Natural killer cell (primary cell): ENCODE data around the gene CRAMP1. TPM values are rescaled to one million over a fixed set of nuclear protein-coding genes. Genes with fewer than 3 reads are reported as not detected.

Experiments
- ATAC-seq, 3 donors: fragments of 150-1000 bp in 2 of 3; fragments of 200-7000 bp in 1 of 3; cut with Tn5 transposase; 1 replicate in 1 of 3; 2 replicates in 2 of 3; pipeline ENCODE4 v1.10.0; 2021; ENCODE audit warnings: mild to moderate bottlenecking in 2 of 3, moderate library complexity in 2 of 3
- DNase-seq, 2 donors: peaks; one replicate each; pipeline versions ENCODE4 v3.0.0 to v3.0.0-alpha.2; 2013 to 2021; ENCODE audit warnings: mixed read lengths in 1 of 2
- H3K27ac ChIP-seq: one replicate; pipeline ENCODE4 v1.5.1; 2013; ENCODE audit warnings: mild to moderate bottlenecking, low read length
- H3K27me3 ChIP-seq: one replicate; pipeline ENCODE4 v1.6.1; 2013; ENCODE audit warnings: low read length; ENCODE audit not compliant: control insufficient read depth, insufficient read depth
- H3K36me3 ChIP-seq: one replicate; pipeline ENCODE4 v1.6.1; 2013; ENCODE audit warnings: low read length; ENCODE audit not compliant: control insufficient read depth, insufficient read depth
- H3K4me1 ChIP-seq: one replicate; pipeline ENCODE4 v1.6.1; 2013; ENCODE audit warnings: low read length; ENCODE audit not compliant: control insufficient read depth, insufficient read depth
- H3K4me3 ChIP-seq: one replicate; pipeline ENCODE4 v1.5.1; 2013; ENCODE audit warnings: low read length
- H3K9me3 ChIP-seq: one replicate; pipeline ENCODE4 v1.6.1; 2013; ENCODE audit warnings: low read length; ENCODE audit not compliant: control insufficient read depth, insufficient read depth
- H3K27ac Mint-ChIP-seq, 2 donors: one replicate each; pipeline ENCODE4 v1.8.0; 2022; ENCODE audit warnings: mild to moderate bottlenecking in 2 of 2, mixed read lengths in 2 of 2, moderate library complexity in 1 of 2
- H3K27me3 Mint-ChIP-seq, 2 donors: one replicate each; pipeline ENCODE4 v1.8.0; 2022; ENCODE audit warnings: low read depth in 2 of 2, mixed read lengths in 2 of 2
- H3K36me3 Mint-ChIP-seq: one replicate; pipeline ENCODE4 v1.8.0; 2022; ENCODE audit warnings: mixed read lengths
- H3K4me1 Mint-ChIP-seq, 2 donors: one replicate each; pipeline ENCODE4 v1.8.0; 2022; ENCODE audit warnings: mixed read lengths in 2 of 2
- H3K4me3 Mint-ChIP-seq: one replicate; pipeline ENCODE4 v1.8.0; 2022; ENCODE audit warnings: mild to moderate bottlenecking, moderate library complexity, mixed read lengths
- H3K9me3 Mint-ChIP-seq, 2 donors: one replicate each; pipeline ENCODE4 v1.8.0; 2022; ENCODE audit warnings: mixed read lengths in 2 of 2
- CTCF ChIP-seq: fragments of 200-600 bp; IDR thresholded peaks from one replicate; pipeline ENCODE4 v1.8.0; 2022; ENCODE audit warnings: antibody characterized with exemption
- WGBS: methylation state at CpG from one replicate; pipeline ENCODE4 v1.1.7; 2013; ENCODE audit warnings: missing lambda C conversion rate; ENCODE audit not compliant: insufficient coverage; 5-methylcytosine and 5-hydroxymethylcytosine counted together
- intact Hi-C: fragments of 100-400 bp; cut with micrococcal nuclease; formaldehyde crosslinking; loops from one replicate; pipeline ENCODE4 v1.14.2; 2022
- total RNA-seq, 4 donors: library from RNA; stranded (reverse); fragments of 120-200 nt in 1 of 4; gene quantifications; one replicate each; pipeline versions ENCODE4 v1.2.3 to v1.2.4, GENCODE V29; 2013 to 2022

The CRAMP1 gene
- total RNA-seq, 3 donors from 2014 or later (not counting 1 experiment from before 2014, with no cell fraction given), result 47.8 to 49.8 (median 49.6) TPM

- no peaks in the 10 kb centered on the region for H3K4me1 Mint-ChIP-seq
Measured at GRCh38 chr16:1580256-1580655, 31.9 kb upstream of the CRAMP1 start.

GRCh38 chr16:1580956-1581355, 31.2 kb upstream of the CRAMP1 start:
- ATAC-seq (no peak), DNase-seq (no peak)
- Histone ChIP-seq H3K9me3 (no peaks in the 10 kb centered on the region), H3K4me1 (no peaks in the 10 kb centered on the region), H3K36me3 (no peaks in the 10 kb centered on the region), H3K27me3 (no peaks in the 10 kb centered on the region), H3K27ac (no peak overlapping the region), H3K4me3 (no peak overlapping the region)
- no peak for TF ChIP-seq CTCF
- H3K36me3 Mint-ChIP-seq, result no peaks in the 10 kb centered on the region
- intact Hi-C loops, result no loop called here
- H3K27ac Mint-ChIP-seq, result no peak overlapping the region
- H3K4me1 Mint-ChIP-seq, result no peaks in the 10 kb centered on the region
- no peaks in the 10 kb centered on the region for H3K9me3 Mint-ChIP-seq
- no peaks in the 10 kb centered on the region for H3K27me3 Mint-ChIP-seq
- WGBS, result 93% methylated on average over 6 of the region's 6 CpGs
- H3K4me3 Mint-ChIP-seq, result no peak overlapping the region

More at GRCh38 chr16:1580256-1580655, 31.9 kb upstream of the CRAMP1 start:
- Mint-ChIP-seq H3K36me3 (no peaks in the 10 kb centered on the region), H3K9me3 (no peaks in the 10 kb centered on the region), H3K27ac (no peak overlapping the region), H3K4me3 (no peak overlapping the region), H3K27me3 (no peaks in the 10 kb centered on the region)
- TF ChIP-seq CTCF, result no peak
- H3K27ac ChIP-seq, result no peak overlapping the region
- WGBS, result 94% methylated on average over 12 of the region's 12 CpGs
- no peak overlapping the region for H3K4me3 ChIP-seq
- no peaks in the 10 kb centered on the region for H3K4me1 ChIP-seq
- H3K27me3 ChIP-seq, result no peaks in the 10 kb centered on the region
- no peak for ATAC-seq
- no peaks in the 10 kb centered on the region for H3K36me3 ChIP-seq
- no peak for DNase-seq
- intact Hi-C loops, result no loop called here
- H3K9me3 ChIP-seq, result no peaks in the 10 kb centered on the region

DNA sequence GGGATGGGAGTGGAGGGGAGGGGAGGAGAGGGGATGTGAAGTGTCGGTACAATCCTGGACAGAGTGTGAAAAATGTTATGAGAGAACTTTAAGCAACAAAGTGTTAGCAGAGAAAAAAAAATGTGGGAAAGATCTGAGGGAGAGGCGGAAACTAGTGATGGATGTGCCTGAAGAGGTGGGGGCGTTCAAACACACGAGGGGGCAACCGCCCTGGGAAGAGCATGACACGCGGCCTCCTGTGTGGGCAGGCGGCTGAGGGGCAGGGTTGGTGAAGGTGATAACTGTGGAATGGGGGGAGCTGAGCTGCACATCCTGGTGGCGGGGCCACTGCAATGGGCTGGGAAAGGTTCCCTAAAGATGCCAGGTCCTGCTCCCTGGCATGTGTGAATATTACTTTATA, 30.4 kb upstream of the CRAMP1 start:
- no peaks in the 10 kb centered on the region for H3K36me3 Mint-ChIP-seq
- no peaks in the 10 kb centered on the region for H3K27me3 Mint-ChIP-seq
- WGBS, result 92% methylated on average over 9 of the region's 9 CpGs
- H3K4me3 Mint-ChIP-seq, result no peak overlapping the region
- no peaks in the 10 kb centered on the region for H3K36me3 ChIP-seq
- H3K4me3 ChIP-seq, result no peak overlapping the region
- no peaks in the 10 kb centered on the region for H3K4me1 ChIP-seq
- no peak overlapping the region for H3K27ac ChIP-seq
- no peaks in the 10 kb centered on the region for H3K27me3 ChIP-seq
- H3K4me1 Mint-ChIP-seq, result no peaks in the 10 kb centered on the region
- no peaks in the 10 kb centered on the region for H3K9me3 Mint-ChIP-seq
- intact Hi-C loops, result no loop called here
- DNase-seq, result no peak
- no peaks in the 10 kb centered on the region for H3K9me3 ChIP-seq
- H3K27ac Mint-ChIP-seq, result no peak overlapping the region
- TF ChIP-seq CTCF, result no peak
- no peak for ATAC-seq

GRCh38 chr16:1583180-1583579, 29.0 kb upstream of the CRAMP1 start:
- Mint-ChIP-seq H3K4me3 (no peak overlapping the region), H3K9me3 (no peaks in the 10 kb centered on the region), H3K27ac (no peak overlapping the region), H3K4me1 (no peaks in the 10 kb centered on the region), H3K36me3 (no peaks in the 10 kb centered on the region), H3K27me3 (no peaks in the 10 kb centered on the region)
- Histone ChIP-seq H3K36me3 (no peaks in the 10 kb centered on the region), H3K9me3 (no peaks in the 10 kb centered on the region), H3K27me3 (no peaks in the 10 kb centered on the region), H3K4me1 (no peaks in the 10 kb centered on the region), H3K27ac (no peak overlapping the region), H3K4me3 (no peak overlapping the region)
- DNase-seq, result no peak
- ATAC-seq, result no peak
- WGBS, result 88% methylated on average over 14 of the region's 15 CpGs
- no peak for TF ChIP-seq CTCF
- intact Hi-C loops, result no loop called here
